H1 (cell line): ENCODE results near the gene MROH2A.
"Not testable (repeated sequence)": the region's sequence is repeated elsewhere in the genome, so short reads cannot be mapped to it uniquely, and the experiment has no call there.

Experiments used
- BACH1 ChIP-seq: IDR thresholded peaks from 2 replicates; pipeline ENCODE4 v1.6.1; 2012; ENCODE audit warnings: low read length, improper control_type of control experiment
- POLR2A ChIP-seq, 2 experiments: IDR thresholded peaks; 1 replicate in 1 of 2; 2 replicates in 1 of 2; pipeline ENCODE4 v1.6.1; 2011; ENCODE audit warnings: low read depth in 2 of 2, low read length in 2 of 2, mild to moderate bottlenecking in 2 of 2; ENCODE audit errors: control extremely low read depth in 1 of 2
- ZNF274 ChIP-seq: IDR thresholded peaks from 2 replicates; pipeline ENCODE4 v1.7.0; 2012; ENCODE audit warnings: low read length, borderline replicate concordance; ENCODE audit errors: extremely low read depth
- TF ChIP-seq, protein P1 (sequence below), 3 experiments: IDR thresholded peaks; 1 replicate in 2 of 3; 2 replicates in 1 of 3; pipeline versions ENCODE4 v1.5.1 to v1.6.1; 2011; ENCODE audit warnings: low read length in 3 of 3, mild to moderate bottlenecking in 3 of 3, inconsistent platforms in 2 of 3, low read depth in 1 of 3, moderate library complexity in 1 of 3; ENCODE audit not compliant: insufficient read depth in 1 of 3; ENCODE audit errors: control extremely low read depth in 1 of 3

DNA sequence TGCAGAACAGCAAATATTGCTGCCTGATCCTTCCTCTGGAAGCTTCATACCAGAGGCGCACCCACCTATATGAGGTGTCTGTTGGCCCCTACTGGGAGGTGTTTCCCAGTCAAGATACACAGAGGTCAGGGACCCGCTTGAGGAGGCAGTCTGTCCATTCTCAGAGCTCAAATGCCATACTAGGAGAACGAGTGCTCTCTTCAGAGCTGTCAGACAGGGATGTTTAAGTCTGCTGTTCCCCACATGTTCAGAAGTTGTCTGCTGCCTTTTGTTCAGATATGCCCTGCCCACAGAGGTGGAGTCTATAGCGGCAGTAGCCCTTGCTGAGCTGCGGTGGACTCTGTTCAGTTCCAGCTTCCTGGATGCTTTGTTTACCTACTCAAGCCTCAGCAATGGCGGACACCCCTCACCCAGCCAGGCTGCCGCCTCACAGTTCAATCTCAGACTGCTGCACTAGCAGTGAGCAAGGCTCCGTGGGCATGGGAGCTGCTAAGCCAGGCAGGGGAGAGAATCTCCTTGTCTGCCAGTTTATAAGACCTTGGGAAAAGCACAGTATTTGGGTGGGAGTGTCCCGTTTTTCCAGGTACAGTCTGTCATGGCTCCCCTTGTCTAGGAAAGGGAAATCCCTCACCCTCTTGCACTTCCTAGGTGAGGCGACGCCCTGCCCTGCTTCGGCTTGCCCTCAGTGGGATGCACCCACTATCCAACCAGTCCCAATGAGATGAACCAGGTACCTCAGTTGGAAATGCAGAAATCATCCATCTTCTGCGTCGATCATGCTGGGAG, 41.1 kb upstream of the MROH2A start:
- TF ChIP-seq BACH1; ZNF274; POLR2A (IDR thresholded peaks at IDR 0.05; ENCODE audit: control extremely low read depth in 1 of 2, low read depth in 2 of 2, low read length in 2 of 2): not testable (repeated sequence)
- TF ChIP-seq, protein P1, sequence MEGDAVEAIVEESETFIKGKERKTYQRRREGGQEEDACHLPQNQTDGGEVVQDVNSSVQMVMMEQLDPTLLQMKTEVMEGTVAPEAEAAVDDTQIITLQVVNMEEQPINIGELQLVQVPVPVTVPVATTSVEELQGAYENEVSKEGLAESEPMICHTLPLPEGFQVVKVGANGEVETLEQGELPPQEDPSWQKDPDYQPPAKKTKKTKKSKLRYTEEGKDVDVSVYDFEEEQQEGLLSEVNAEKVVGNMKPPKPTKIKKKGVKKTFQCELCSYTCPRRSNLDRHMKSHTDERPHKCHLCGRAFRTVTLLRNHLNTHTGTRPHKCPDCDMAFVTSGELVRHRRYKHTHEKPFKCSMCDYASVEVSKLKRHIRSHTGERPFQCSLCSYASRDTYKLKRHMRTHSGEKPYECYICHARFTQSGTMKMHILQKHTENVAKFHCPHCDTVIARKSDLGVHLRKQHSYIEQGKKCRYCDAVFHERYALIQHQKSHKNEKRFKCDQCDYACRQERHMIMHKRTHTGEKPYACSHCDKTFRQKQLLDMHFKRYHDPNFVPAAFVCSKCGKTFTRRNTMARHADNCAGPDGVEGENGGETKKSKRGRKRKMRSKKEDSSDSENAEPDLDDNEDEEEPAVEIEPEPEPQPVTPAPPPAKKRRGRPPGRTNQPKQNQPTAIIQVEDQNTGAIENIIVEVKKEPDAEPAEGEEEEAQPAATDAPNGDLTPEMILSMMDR (IDR thresholded peaks at IDR 0.05; ENCODE audit: control extremely low read depth in 1 of 3, insufficient read depth in 1 of 3, low read depth in 1 of 3, low read length in 3 of 3), result not testable (repeated sequence)
